PC-3 (cell line): ENCODE data around the gene SOD1. TPM values are rescaled to one million over a fixed set of nuclear protein-coding genes. Genes with fewer than 3 reads are reported as not detected.

ENCODE experiments used
- ATAC-seq: fragments of 200-7000 bp; cut with Tn5 transposase; 2 replicates; pipeline ENCODE4 v1.9.1; 2020; ENCODE audit warnings: mild to moderate bottlenecking, moderate library complexity
- BruUV-seq: library from RNA; stranded (reverse); fragments of 400-500 nt; replicated peaks from 2 replicates; lab custom pipeline; 2021; lab: Mats Ljungman, UMichigan
- CTCF ChIA-PET: fragments of 300-600 bp; sonication (Branson Sonifier 250); formaldehyde crosslinking; loops from one replicate; lab custom pipeline; 2022; ENCODE audit warnings: antibody characterized with exemption; lab: Charles Lee
- POLR2A ChIA-PET: fragments of 300-600 bp; sonication (Branson Sonifier 250); formaldehyde crosslinking; loops from one replicate; lab custom pipeline; 2022; ENCODE audit warnings: antibody characterized with exemption; ENCODE audit not compliant: unreplicated experiment; lab: Charles Lee
- DNase-seq: peaks from one replicate; pipeline ENCODE4 v3.0.0-alpha.2; 2015
- H2AFZ ChIP-seq: fragments of 300-600 bp; sonication (generic); 2 replicates; pipeline ENCODE4 v1.6.0; 2016; ENCODE audit warnings: antibody characterized with exemption, low read length
- H3F3A ChIP-seq: fragments of 300-600 bp; sonication (generic); one replicate; pipeline ENCODE4 v1.6.0; 2017; ENCODE audit warnings: antibody characterized with exemption, low read length, control low read depth, mild to moderate bottlenecking; ENCODE audit not compliant: unreplicated experiment
- H3K27ac ChIP-seq: fragments of 300-600 bp; sonication (generic); 2 replicates; pipeline ENCODE4 v1.5.1; 2016; ENCODE audit warnings: mild to moderate bottlenecking, low read length
- H3K27me3 ChIP-seq: fragments of 300-600 bp; sonication (generic); 2 replicates; pipeline ENCODE4 v1.6.1; 2016; ENCODE audit warnings: low read length, mixed read lengths
- H3K36me3 ChIP-seq: fragments of 300-600 bp; sonication (generic); 2 replicates; pipeline ENCODE4 v1.6.1; 2016; ENCODE audit warnings: low read depth, mixed run types, low read length, mixed read lengths
- H3K4me1 ChIP-seq: fragments of 300-600 bp; sonication (generic); 2 replicates; pipeline ENCODE4 v1.5.1; 2016; ENCODE audit warnings: low read length; ENCODE audit not compliant: insufficient read depth
- H3K4me2 ChIP-seq: fragments of 300-600 bp; sonication (generic); 2 replicates; pipeline ENCODE4 v1.6.0; 2016; ENCODE audit warnings: low read length
- H3K4me3 ChIP-seq: fragments of 300-600 bp; sonication (generic); 2 replicates; pipeline ENCODE4 v1.5.1; 2016; ENCODE audit warnings: mild to moderate bottlenecking, low read length, mixed read lengths
- H3K79me2 ChIP-seq: fragments of 300-600 bp; sonication (generic); 2 replicates; pipeline ENCODE4 v1.6.1; 2017; ENCODE audit warnings: low read length, mixed read lengths
- H3K9ac ChIP-seq: fragments of 300-600 bp; sonication (generic); 2 replicates; pipeline ENCODE4 v1.6.0; 2016; ENCODE audit warnings: mild to moderate bottlenecking, low read length
- H3K9me2 ChIP-seq: fragments of 300-600 bp; sonication (generic); replicated peaks from 2 replicates; pipeline ENCODE4 v1.6.1; 2016; ENCODE audit warnings: mixed run types, low read length, mixed read lengths
- H3K9me3 ChIP-seq: fragments of 300-600 bp; sonication (generic); 2 replicates; pipeline ENCODE4 v1.6.1; 2016; ENCODE audit warnings: low read length, mixed read lengths
- H4K20me1 ChIP-seq: fragments of 300-600 bp; sonication (generic); 2 replicates; pipeline ENCODE4 v1.6.1; 2016; ENCODE audit warnings: low read length, mixed read lengths
- CTCF ChIP-seq: fragments of 300-600 bp; sonication (generic); conservative IDR thresholded peaks from 2 replicates; pipeline ENCODE4 v1.5.1; 2017; ENCODE audit warnings: antibody characterized with exemption, low read depth, mild to moderate bottlenecking, low read length
- EZH2 ChIP-seq: fragments of 300-600 bp; sonication (generic); IDR thresholded peaks from one replicate; pipeline ENCODE4 v1.6.1; 2017; ENCODE audit warnings: antibody characterized with exemption, mild to moderate bottlenecking, low read length; ENCODE audit not compliant: unreplicated experiment
- EZH2phosphoT487 ChIP-seq: fragments of 300-600 bp; sonication (generic); IDR thresholded peaks from 2 replicates; pipeline ENCODE4 v1.6.1; 2018; ENCODE audit warnings: mild to moderate bottlenecking, antibody characterized with exemption, low read length, borderline replicate concordance
- intact Hi-C: fragments of 100-400 bp; cut with micrococcal nuclease; formaldehyde crosslinking; loops from 2 replicates; pipeline ENCODE4 v1.9.0; 2023
- total RNA-seq: library from RNA; depleted of rRNA; stranded (reverse); fragments of >200 nt; gene quantifications from 2 replicates; pipeline ENCODE4 v1.2.3, GENCODE V29; 2014

The SOD1 gene
- total RNA-seq, 1 experiment from 2014 or later = 409 TPM

DNA sequence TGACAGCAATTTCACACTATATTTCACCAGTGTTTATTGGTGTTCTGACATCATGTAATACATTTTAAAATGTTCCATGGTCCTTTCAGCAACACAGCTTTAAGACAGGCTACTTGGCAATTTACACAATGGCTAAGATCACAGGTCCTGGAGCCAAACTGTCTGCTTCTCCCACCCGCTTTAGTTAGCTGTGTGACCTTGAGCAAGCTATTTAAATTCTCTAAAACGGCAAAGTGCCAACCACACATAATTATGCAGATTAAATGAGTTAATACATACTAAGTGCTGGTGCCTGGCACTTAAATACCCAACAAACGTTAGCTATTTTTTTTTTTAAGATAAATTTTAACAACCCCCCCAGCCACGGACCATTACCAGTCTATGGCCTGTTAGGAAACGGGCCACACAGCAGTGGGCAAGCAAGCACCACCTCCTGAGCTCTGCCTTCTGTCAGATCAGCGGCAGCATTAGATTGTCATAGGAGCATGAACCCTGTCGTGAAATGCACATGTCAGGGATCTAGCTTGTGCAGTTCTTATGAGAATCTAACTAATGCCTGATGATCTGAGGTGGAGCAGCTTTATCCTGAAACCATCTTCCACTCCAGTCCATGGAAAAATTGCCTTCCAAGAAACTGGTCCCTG, 26.9 kb downstream of the SOD1 start:
- BruUV-seq = no TSS peak
- Histone ChIP-seq H4K20me1 (no peaks in the 10 kb centered on the region), H3K4me2 (no peak overlapping the region), H3K9ac (no peak overlapping the region), H3K9me2 (no peaks in the 10 kb centered on the region), H3K36me3 (peaks cover 72% of the 10 kb centered on the region), H3K9me3 (no peaks in the 10 kb centered on the region), H3K27ac (no peak overlapping the region), H2AFZ (no peak overlapping the region), H3K79me2 (no peaks in the 10 kb centered on the region), H3F3A (no peaks in the 10 kb centered on the region), H3K4me1 (no peaks in the 10 kb centered on the region), H3K4me3 (no peak overlapping the region), H3K27me3 (no peaks in the 10 kb centered on the region)
- TF ChIP-seq CTCF (no peak), EZH2phosphoT487 (no peak), EZH2 (no peak)
- ATAC-seq (no peak), DNase-seq (no peak)
- intact Hi-C loops = no loop called here
- CTCF ChIA-PET = interaction anchor here (0.7 kb wide), 1 partner anchor 26 kb away, joined by 12 read pairs; no protein-coding TSS in a partner anchor
- POLR2A ChIA-PET = interaction anchor here (0.7 kb wide), 1 partner anchor 9 kb away, joined by 4 read pairs; no protein-coding TSS in a partner anchor

- H3K9ac ChIP-seq = no peak overlapping the region
- no peak overlapping the region for H3K4me2 ChIP-seq
- H3F3A ChIP-seq = no peaks in the 10 kb centered on the region
- intact Hi-C loops = no loop called here
- DNase-seq (no peak), ATAC-seq (no peak)
- ChIA-PET CTCF (no interaction called here), POLR2A (interaction anchor here (0.7 kb wide), 1 partner anchor 9 kb away, joined by 3 read pairs; no protein-coding TSS in a partner anchor)
- no TSS peak for BruUV-seq
- no peaks in the 10 kb centered on the region for H3K79me2 ChIP-seq
- H3K36me3 ChIP-seq = peaks cover 73% of the 10 kb centered on the region
- H3K4me3 ChIP-seq = no peak overlapping the region
- no peaks in the 10 kb centered on the region for H3K9me3 ChIP-seq
- no peaks in the 10 kb centered on the region for H3K27me3 ChIP-seq
- H3K9me2 ChIP-seq = no peaks in the 10 kb centered on the region
- TF ChIP-seq EZH2 = no peak
- TF ChIP-seq EZH2phosphoT487 = no peak
- TF ChIP-seq CTCF = no peak
- no peaks in the 10 kb centered on the region for H3K4me1 ChIP-seq
- H3K27ac ChIP-seq = no peak overlapping the region
- no peaks in the 10 kb centered on the region for H4K20me1 ChIP-seq
- no peak overlapping the region for H2AFZ ChIP-seq
These were observed 27.6 kb downstream of the SOD1 start for GRCh38 chr21:31687108-31687507.
